NCI-H82 (cell line): ENCODE results near the gene SLC7A4.
"Not testable (repeated sequence)": the region's sequence is repeated elsewhere in the genome, so short reads cannot be mapped to it uniquely, and the experiment has no call there.

Source experiments
- DNase-seq: peaks from one replicate; lab custom pipeline; 2025; lab: John Stamatoyannopoulos, UW

SLC7A4 gene

DNA sequence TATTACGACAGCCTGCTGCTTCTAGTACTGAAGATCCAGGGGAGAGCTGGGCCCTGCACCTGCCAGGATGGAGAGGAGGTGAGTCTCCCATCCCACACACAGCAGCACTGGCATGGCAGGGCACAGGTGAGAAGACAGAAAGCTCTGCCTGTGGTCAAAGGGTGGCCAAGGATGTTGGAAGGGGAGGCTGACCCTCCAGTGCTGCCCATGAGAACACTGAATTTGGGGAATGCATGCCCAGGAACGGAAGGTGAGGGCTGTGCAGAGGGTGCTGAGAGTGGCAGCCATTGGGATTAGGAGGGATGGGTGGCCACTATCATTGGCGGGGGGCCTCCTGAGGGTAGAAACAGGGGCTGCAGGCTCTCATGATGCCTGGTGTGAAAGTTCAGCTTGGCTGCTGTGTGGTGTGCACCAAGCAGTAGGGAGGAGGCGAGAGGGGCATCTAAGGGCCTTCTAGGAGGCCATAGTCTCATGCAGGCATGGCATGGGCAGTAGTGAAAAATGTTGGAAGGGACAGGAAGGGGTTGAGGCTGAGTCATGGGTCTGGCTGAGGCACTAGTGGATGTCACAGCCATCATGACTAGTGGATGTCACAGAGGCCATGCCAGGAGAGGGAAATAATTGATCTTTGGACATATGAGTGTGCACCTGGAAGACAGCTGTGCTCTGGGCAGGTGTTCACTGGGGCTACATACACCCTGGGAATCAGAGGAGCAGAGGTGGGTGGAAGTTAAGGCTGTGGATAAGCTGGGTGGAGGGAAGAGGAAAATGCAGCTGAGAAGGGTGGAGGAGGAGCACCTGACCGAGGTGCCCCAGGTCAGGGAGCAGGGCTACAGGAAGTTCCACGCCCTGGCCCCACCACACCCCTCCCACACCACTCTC lies 10.9 kb upstream of the SLC7A4 start:
- DNase-seq = no peak

DNA sequence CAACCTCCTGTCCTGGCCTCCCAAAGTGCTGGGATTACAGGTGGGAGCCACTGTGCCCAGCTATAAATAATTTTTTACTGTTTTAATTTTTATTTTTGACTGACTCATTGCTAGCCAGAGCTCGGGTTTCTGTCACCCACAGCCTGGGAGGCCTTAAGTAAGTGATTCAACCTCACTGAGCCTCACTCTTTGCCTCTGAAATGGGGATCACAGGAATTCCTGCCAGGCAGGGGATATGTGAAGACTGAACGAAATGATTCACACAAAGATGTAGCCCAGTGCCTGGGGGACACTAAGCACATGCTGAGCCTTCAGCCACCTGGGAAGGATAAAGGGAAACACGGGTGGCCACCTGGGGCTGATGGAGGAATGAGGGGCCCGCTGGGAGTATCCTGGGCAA lies 9.6 kb upstream of the SLC7A4 start:
- no peak for DNase-seq

DNA sequence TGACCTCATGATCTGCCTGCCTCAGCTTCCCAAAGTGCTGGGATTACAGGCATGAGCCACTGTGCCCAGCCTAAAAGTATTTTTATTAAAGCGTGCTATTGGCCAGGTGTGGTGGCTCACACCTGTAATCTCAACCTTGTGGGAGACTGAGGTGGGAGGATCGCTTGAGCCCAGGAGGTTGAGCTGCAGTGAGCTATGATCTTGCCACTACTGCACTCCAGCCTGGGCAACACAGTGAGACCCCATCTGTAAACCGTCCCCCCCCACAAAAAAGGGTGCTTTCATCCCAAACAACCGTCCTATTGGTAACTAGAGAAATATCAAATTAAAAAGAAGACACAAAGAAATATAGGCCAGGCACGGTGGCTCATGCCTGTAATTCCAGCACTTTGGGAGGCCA lies 6.8 kb upstream of the SLC7A4 start:
- DNase-seq = not testable (repeated sequence)

DNA sequence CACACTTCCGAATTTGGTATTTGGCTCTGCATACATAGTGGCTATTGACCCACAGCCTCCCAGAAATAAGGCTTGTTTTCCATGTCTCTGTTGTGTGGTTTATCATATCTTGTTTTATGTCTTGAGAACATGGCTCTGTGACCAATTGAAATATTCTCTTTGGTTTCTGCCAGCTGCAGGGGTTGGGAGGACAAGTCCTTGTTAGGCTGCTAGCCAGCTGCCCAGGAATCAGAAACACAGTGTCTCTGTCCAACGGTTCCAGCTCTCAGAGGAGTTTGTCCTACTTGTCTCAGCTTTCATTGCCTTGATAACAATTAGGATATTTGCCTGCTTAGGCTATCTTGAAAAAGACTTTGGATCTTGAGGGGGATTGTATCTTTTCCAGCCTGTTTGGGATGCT lies 6.0 kb upstream of the SLC7A4 start:
- DNase-seq = no peak

DNA sequence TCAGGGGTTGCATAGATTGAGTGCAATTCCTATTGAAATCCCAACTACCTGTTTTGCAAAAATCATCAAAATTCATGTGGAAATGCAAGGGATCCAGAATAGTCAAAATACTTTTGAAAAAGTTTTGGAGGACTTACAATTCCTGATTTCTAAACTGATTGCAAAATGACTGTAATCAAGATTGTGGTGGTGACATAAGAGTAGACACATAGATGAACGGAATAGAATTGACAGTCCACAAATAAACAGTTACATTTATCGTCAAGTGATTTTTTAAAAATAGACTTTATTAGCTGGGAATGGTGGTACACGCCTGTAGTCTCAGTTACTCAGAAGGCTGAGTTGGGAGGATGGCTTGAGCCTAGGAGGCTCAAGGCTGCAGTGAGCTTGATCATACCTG lies 2.6 kb upstream of the SLC7A4 start:
- DNase-seq = no peak

DNA sequence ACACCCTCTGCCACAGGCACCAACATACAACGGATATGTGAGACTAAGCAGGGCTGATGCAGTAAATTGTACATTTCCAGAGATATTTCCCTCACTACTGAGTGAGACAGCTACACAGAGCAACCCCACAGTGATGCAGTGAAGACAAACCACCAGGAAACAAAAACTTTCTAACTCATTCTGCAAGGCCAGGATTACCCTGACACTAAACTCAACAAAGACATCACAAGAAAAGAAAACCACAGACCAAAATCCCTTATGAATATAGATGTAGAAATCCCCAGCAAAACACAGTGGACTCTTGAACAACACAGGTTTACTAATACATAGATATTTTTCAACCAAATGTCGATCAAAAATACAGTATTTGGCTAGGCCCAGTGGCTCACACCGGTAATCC lies 1.5 kb upstream of the SLC7A4 start:
- DNase-seq = no peak

DNA sequence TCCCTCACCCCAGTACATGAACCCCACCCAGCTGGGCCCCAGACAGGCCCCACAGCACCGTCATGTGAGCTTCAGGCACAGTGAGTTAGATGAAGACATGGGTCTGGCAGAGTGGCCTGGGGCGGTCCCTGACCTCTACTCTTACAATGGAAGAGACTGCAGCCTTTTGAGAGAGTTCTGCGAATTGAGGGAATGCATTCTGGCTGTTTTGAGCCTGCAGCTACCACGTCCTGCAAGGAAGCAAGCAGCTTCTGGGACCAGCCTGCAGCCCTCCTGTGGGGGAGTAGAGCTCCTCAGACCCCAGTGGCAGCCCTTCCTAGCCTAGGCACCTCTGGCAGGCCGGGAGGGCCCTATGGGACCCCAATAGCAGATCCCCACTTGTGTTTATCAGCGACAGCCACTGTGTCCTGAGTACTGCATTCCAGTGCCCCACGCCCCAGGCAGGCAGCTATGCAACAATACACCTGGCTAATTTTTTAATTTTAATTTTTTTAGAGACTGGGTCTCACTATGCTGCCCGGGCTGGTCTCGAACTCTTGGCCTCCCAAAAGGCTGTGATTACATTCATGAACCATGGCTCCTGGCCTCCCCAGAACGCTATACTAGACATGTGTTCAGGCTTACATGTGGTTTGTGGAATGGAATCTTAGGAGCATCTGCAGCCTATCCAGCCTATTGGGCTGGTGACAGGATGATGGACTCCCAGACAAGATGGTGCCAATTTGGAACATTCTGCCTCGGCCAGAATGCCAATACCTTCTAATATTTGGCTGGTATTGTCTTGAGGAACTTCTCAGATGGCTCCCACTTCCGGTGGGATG lies 717 bp upstream of the SLC7A4 start:
- DNase-seq = no peak

DNA sequence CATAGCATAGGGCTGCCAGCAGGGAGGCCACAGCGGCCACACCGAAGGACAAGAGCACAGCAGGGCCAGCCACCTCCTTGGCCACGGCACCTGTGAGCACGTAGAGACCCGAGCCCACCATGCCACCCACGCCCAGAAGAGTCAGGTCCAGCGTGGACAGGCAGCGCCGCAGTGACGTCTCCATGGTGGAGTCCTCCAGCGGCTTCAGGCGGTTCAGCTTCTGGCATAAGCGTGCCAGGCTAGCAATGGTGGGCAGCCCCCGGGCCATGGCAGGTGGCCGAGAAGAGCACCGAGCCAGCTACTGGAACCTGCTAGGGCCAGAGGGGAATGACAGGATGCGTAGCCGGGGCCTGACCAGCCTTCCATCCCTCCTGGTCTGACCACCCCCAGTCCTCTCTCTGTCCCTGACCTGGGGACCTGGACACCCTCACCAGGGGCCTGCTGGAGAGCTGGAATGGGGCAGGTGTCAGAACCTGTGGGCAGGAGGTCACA lies 770 bp downstream of the SLC7A4 start:
- DNase-seq = no peak

DNA sequence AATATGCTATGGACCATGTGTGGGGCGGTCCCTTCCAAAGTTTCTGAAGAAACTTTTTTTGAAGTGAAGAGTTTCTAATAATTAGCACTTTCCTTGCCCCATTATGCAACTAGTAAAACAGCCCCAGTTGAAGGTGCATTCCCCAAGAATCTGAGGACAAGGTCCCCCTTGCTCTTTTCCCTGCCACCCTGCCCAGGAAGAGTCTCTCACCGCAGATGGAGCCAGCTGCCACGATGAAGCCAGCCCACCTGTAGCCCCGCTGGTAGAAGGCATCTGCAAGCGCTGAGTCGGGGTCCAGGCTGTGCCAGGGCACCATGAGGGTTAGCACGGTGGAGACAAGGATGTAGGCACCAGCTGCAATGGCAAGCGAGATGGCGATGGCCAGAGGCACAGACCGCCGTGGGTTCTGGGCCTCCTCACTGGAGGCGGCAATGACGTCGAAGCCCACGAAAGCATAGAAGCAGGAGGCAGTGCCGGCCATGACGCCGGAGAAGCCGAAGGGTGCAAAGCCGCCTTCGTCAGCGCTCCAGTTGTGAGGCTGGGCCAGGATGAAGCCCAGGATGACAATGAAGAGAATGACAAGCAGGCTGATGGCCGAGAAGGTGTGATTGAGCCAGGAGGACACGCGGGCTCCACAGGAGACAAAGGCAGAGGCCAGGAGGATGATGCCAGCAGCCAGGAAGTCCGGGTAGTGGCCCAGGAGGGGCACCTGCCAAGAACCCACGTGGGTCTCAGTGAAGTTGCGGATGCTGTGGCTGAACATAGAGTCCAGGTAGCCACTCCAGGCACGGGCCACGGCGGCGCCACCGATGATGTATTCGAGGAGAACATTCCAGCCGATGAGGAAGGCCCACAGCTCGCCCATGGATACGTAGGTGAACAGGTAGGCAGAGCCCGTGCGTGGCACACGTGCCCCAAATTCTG lies 1.5 kb downstream of the SLC7A4 start:
- DNase-seq = no peak

DNA sequence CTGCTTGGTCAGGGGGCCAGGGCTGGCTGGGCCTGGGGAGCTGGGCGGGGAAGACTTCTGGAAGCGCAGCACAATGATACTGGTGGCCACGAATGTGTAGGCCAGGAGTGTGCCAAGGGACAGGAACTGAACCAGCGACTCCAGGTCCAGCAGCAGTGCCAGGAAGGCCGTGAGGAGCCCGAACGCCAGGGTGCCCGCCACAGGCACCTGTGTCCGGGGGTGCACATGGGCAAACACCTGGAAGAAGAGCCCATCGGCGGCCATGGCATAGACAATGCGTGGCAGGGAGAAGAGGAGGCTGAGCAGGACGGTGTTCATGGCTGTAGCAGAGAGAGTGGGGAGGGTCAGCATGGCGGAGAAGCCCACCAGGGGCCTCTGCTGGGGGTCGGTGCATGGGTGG lies 2.3 kb downstream of the SLC7A4 start:
- DNase-seq = no peak

DNA sequence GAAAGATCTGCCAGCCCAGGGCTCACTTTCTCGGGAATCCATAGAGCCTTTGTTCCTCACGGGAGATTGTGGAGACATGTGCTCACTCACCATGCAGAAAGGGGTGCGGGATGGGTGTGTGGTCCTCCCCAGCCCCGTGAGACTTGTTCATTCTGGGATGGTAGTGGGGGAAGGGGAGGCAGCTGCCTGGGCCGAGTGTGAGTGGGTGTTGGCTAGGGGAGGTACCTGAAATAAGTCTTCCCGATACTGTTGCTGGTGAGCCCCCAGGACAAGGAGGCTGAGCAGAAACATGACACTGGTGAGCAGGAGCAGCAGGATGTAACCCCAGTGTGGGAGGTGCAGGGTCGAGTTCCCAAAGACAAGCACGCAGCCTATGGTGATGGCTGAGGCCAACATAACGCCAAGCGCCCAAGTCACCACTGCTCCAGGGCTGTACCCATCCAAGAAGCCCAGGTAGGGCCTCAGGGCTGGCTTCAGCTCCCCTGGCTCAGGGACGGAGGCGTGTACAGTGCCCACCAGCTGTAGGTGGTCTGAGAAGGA lies 2.8 kb downstream of the SLC7A4 start:
- peak; percentile 30 for DNase-seq

DNA sequence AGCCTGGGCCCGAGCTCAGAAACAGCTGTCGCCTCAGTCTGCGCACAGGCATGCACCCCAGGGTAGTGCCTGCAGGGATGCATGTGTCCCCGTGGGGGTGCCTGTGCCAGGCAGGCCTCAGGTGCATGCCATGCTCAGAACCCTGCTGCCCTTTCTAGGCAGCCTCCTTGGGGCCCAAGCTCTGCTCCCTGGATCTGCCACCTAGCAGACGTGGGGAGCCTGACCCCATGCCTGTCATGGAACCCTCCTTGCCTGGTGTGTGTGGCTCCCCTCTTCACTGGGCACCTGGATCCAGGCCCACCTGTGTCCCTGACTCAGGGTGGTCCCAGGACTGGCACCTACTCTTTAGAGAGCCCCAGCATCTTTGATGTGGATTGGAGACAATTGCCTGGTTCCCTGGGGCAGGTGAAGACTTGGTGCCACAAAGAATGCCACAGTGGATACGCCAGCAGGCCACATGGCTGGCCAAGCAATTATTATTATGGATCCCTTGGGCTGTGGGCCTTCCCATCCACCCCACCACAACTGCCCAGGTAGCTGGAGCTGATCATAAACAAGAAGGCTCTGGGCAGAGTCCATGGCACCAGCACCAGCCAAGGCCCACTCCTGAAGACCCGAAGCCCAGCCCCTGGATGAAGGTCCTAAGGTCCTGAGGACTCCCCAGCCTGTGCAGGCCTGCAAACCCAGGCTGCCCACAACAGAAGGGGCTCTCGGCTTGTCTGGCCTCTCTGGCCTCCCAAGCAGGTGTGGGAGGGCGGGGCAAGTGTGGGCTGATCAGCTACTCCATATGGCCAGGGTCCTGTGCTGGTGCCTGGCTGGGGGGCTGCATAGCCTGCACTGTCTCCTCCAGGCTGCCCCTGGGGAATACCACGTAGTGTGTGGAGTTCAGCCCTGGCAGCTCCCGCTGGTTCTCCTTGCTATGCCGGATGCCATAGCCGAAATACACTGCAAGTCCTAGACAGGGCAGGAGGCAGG lies 3.8 kb downstream of the SLC7A4 start:
- peak; percentile 91 for DNase-seq

DNA sequence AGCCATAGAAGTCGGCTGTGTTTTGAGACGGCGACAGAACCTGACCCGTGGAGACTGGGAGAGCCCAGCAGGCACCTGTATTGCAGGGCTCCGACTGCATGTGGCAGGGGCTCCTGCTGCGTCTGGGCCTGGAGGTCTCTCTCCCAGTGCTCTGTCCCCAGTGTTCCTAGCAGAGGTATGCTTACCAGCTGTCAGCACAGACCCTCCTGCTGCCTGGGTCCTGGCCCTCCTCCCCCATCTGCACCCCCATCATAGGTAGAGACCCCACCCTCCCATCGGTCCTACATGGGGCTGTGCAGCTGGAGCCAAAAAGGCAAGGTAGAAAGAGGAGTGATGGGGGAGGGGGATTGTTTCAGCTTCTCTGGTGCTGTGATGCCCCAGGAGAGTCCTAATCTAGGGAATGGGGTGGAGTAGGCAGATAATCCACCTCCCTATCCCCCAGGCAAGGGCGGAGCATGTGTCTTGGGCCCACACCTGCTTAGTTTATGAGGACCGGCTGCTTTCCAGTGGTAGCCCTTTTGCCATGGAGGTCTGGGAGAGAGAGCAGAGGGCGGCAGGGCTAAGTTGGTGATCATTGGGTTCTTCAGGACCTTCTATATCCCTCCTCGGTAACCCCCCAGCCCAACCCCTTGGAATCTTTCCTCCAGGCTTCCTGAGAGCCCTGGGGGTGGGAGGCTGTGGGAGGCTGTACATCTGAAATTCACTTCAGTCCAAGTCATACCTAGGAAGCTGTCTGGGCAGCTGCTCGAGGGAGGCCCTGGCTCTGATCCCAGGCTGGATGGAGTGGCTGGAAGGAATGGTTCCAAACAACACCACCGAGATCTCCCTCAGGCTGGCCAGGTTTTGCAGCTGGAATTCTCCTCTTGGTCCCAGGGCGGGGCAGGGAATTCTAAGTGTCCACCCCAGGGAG lies 5.3 kb downstream of the SLC7A4 start:
- peak; percentile 91 for DNase-seq

DNA sequence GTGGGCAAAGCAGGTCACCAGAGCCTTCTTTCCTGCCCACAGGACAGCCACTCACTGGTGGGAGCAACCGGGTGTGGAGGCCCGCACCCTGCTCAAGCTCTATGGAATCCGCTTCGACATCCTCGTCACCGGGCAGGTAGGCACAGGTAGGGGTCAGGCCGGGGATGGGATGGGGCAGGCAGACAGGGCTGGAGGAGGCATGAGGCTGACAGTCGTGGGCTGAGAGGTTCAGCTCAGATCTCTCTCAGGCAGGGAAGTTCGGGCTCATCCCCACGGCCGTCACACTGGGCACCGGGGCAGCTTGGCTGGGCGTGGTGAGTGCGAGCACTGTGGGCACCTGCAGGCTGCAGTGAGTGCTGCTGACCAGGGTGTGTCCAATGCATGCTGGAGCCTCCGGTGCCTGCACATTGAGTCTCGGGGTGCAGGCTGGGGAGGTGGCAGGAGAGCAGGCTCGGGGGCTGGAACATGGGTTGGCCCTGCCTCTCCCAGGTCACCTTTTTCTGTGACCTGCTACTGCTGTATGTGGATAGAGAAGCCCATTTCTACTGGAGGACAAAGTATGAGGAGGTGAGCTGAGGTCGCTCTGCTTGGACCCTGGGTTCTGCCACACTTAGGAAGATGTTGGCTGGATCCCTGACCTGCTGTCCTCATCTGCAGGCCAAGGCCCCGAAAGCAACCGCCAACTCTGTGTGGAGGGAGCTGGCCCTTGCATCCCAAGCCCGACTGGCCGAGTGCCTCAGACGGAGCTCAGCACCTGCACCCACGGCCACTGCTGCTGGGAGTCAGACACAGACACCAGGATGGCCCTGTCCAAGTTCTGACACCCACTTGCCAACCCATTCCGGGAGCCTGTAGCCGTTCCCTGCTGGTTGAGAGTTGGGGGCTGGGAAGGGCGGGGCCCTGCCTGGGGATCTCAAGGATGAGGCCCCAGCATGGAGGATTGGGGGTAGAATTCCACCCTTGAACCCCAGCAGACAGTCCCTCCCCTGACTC lies 6.3 kb downstream of the SLC7A4 start:
- DNase-seq = no peak

DNA sequence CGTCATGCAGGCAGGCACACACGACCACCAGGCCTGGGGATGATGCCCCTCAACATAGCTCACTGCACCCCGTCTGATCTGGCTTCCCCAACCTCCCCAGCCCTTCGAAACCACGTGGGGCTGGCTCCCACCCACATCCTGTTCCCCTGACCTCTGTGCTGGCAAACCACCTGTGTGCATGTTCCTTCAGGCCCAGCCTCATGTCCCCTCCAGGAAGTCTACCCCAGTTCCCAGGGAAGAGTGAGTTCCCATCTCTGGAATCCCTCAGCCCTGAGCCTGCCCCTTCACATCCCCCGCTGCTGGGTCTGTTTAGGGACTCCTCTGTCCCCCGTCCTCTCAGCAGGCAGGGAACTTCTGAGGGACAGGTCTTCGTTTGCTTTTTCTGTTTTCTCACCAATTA lies 7.1 kb downstream of the SLC7A4 start:
- no peak for DNase-seq

DNA sequence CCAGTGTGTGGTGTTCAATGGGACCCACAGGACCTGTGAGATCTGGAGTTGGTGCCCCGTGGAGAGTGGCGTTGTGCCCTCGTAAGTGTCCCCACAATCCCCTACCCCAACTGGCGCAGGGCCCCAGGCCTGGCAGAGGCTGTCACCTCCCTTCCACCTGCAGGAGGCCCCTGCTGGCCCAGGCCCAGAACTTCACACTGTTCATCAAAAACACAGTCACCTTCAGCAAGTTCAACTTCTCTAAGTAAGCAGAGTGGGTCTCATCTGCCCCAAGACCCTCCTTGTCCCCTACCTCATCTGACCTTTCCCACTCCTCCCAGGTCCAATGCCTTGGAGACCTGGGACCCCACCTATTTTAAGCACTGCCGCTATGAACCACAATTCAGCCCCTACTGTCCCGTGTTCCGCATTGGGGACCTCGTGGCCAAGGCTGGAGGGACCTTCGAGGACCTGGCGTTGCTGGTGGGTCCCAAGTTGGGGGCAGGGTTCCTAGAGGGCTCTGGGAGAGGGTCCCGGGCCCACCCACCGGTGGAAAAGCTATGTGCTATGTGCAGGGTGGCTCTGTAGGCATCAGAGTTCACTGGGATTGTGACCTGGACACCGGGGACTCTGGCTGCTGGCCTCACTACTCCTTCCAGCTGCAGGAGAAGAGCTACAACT lies 9.3 kb downstream of the SLC7A4 start:
- no peak for DNase-seq

DNA sequence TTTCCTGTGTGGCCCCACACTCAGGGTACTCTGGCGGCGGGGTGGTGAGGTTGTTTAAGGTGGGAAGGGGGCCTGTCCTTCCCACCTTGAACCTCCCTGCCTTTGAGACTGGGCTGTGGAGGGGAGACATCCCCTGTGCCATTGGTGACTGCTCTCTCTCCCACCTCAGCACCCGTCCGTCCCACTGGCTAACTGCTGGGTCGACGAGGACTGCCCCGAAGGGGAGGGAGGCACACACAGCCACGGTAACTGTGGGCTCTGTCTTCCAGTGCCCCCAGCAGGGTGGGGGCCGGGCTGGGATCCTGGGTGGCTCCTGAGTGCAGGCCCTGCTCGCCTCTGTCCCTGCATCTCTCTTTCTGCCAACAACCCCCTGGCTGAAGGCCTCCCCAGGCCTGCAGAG lies 9.9 kb downstream of the SLC7A4 start:
- DNase-seq = no peak
